NCI-H2029 treated with DMSO at 0.1 percent for 48 hours (cell line): ENCODE data around the gene ZNF454.

Experiments used
- DNase-seq: peaks from one replicate; lab custom pipeline; 2025; lab: John Stamatoyannopoulos, UW

Gene ZNF454

DNA sequence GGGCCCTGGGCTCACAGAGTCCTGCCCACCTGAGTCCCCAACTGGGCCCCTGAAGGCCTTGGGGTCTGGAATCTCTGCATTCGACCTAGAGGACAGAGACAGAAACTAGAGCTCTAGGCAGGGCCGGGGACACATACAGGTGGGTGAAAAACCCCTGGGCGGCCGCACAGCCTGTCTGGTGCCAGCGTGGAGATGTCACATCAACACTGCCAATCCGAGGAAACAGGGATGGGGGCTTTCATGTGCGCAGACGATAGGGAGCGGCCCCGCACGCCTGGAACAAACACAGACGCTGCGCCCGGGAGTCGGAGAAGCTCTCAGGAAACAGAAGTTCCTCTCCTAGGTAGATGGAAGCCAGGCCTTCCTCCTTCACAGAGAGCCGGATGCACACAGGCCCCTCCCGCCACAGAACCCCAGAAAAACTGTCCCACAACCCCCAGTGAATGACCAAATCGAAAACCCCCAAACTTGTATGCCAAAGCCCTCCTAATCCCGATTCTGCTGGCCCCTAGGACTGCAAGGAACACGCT, 52.3 kb downstream of the ZNF454 start:
- DNase-seq: no peak

DNA sequence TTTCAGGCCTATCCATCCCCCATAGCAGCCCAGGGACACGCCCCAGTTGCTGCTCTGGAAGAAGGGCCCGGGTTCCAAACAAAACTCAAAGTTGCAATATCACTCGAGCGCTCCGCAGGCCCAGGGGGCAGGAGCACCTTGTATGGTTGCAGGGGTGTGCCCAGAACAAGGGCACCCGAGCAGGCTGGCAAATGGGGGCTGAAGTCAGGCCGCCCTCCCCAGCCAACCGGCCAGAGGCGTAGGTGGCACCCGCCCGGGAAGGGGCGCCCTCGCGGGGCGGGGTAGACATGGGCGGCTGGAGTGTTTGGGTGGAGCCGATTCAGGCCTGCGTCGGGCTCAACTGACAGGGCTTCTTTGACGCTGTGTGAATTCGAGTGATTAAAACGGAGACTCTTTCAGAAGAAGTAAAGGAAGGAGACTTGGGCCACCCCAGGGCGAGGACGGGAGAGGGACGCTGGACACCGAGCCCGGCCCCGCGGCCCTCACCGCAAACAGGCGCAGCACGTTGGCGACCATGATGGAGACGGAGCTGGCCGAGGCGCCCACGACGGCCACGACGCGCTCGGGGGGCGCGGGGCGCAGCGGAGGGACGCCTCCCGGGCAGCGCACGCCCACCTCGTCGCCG, 53.1 kb downstream of the ZNF454 start:
- DNase-seq: no peak

DNA sequence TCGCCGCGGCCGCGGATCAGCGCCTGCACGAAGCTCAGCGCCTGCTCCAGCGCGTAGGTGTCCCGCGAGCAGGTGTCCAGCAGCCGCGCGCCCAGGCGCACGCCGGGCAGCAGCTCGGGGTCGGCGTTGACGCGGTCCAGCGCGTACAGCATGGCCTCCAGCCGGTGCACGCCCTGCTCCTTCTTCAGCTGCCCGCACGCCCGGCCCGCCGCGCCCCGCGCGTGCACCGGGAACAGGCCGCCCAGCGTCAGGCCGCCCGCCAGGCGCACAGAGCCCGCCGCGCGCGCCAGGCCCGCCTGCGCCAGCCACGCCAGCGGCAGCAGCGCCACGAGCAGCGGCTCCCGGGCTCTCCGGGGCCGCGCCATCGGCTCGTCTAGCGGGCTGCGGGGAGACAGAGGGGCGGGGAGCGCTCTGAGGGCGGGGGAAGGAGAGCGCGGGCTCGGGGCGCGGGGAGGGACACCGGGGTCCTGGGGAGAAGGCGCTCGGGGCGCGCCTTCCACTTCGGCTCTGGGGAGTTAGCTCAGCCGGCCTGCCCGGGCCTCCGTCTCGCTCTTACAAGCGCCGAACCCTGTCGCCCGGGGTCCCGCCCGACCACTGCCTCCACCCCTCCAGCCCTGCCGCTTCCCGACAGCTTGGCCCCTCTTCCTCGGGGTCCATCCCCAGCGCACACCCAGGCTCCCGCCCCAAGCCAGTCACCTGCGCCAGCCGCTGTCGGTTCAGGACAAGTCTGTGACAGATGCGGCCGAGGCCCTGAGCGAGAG, 53.8 kb downstream of the ZNF454 start, which contains the start of gene GRM6:
GRM6 (minus strand) TSS at position 741 of the 761 bp plus-strand sequence; CDS start at position 365, 376 bp downstream.
- no peak for DNase-seq

DNA sequence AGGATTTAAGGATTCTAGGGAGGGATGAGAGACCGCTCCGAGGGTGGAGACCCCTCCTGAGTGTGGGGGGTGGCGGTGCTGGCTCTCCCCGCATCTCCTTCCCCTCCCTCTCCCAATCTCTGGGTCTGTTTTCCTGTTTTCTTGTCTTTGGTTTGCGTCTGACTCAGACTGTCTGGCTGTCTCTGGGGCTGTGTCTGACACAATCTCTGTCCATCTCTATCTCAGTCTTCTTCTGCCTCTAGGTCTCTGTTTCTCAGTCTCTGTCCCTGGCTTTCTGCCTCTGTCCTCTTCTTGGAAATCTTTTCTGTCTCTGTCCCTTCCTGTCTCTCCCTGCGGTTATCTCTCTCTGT, 54.3 kb downstream of the ZNF454 start:
- DNase-seq: no peak

DNA sequence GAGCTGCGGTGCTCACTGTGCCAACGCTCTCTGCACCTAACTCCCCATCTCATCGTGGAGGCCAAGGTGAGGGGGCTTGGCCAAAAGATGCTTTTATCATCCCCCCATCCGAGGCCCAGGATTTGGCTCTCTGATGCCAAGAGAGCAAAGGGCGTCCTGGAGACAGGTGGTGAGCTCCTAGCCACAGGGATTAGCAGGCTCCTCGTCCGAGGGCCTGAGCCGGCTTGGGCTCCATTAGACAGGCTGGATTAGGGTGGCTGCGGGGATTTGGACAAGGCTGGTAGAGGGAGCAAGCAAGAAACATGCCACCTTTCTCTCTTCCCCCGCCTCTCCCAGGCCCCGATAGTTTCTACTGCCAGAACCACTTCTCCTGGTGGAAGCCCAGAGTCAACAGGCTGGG, 55.2 kb downstream of the ZNF454 start:
- DNase-seq: no peak

DNA sequence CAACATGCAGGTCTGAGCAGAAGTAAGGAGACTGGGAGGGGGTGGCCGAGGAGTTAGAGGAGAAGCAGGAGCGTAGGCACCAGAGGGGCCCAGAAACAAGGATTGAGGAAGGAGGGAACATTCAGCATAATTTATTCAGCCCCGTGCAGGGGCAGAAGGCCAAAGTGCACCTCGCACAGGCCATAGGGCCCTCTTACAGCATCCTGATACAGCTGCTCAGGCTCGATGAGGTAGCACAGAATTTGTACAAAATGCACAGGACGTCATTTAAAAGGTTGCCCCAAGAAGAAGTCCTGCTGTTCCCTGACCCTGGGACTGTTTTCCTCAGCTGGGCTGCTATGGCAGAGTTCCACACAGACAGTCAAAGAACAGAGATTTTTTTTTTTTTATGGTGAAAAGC, 56.2 kb downstream of the ZNF454 start:
- DNase-seq: no peak

DNA sequence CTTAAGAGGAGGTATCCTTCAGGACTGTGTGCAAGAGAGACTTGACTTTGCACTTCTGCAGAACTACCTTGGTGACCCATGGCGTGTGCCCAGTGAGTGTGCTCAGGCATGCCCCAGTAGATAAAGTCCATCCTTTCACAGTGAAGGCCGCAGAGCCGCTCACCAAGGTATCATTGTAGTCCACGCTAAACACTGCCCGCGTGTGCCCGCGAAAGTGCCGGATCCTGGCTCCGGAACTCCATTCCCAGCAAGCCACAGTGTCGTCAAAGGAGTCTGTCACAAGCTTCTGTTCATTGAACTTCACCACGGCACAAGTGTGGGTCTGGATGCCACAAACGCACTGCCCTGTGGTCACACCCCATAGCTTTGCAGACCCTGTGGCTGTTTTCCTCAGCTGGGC, 57.4 kb downstream of the ZNF454 start:
- DNase-seq: no peak

DNA sequence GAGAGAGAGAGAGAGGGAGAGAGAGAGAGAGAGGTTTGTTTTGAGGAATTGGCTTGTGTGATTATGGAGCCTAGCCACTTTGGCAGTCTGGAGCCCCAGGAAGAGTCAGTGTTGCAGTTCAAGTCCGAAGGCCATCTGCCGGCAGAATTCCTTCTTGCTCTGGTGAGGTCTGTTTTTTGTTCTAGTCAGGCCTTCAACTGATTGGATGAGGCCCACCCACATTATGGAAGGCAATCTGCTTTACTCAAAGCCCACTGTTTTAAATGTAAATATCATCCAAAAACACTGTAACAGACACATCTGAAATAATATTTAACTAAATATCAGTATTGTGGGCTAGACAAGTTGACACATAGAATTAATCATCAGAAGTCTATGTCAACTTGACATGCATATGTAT, 65.6 kb downstream of the ZNF454 start:
- DNase-seq: no peak

DNA sequence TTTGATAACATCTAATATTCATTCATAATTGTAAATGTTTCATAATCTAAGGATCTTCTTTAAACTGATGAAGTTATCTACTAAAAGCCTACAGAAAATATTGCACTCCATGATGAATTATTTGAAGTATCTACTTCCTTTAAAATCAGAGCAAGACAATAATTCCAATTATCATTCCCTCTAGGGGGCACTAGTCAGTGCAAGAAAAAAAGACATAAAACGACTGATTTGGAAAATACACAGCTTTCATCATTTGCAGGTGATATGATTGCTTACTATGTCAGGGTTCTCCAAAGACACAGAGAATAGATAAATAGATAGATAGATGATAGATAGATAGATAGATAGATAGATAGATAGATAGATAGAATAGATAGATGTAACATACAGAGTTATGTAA, 67.7 kb downstream of the ZNF454 start:
- no peak for DNase-seq
